Prostate gland (tissue), 1 donor: ENCODE results near the gene BRD1.

ENCODE experiments used
- POLR2A ChIP-seq: fragments of 450-650 bp; IDR thresholded peaks from one replicate; pipeline ENCODE4 v1.6.1; 2016; ENCODE audit warnings: antibody characterized with exemption, mild to moderate bottlenecking
- POLR2AphosphoS5 ChIP-seq: sonication (generic); formaldehyde crosslinking; IDR thresholded peaks from one replicate; pipeline ENCODE4 v1.6.1; 2017; ENCODE audit warnings: antibody characterized with exemption

- TF ChIP-seq POLR2AphosphoS5 (no peak), POLR2A (no peak)
Observed at GRCh38 chr22:49737101-49737551, 90.5 kb downstream of the BRD1 start.
